ENCODE data around the gene KMO.

Gene KMO

DNA sequence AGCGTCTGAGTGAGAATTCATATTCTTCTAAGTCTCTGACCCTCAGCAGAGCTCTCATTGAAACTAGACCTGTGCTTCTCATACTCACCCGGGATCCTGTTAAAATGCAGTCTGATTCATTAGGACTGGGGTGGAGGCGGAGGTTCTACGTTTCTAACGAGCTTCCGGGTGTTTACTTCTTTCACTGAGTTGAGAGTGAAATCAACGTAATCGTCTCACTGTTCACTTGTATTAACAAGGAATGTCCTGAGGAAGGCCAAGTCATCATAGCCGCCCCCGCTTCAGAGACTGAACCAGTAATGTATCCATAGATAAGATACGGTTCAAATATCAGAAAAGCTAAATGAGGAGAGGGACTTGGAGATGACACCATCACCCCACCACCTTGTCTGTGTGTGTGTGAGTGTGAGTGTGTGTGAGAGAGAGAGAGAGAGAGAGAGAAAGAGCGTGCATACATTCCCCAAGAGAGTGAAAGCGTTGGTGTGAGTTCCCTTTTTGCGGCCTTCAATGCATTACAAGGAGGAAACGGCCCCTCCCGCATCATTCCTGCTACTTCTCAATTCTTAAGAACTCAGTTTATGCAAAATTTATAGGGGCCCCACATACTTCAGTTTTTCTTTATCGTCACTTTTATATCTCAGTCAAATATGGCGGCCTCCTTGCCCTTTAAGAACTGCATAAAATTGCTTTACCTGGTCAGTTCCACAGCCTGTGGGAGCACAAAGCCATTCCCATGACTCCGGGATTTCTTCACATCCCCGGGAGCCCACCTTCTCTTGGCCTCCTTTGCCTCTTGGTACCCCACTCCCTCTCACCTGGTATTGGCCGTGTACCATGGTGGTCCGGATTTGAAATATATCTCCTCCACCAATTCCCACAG, 19.8 kb downstream of the KMO start:
- Mint-ChIP-seq H3K4me3 (peak overlapping the region; percentile 63), H3K27ac (ENCODE audit: low read depth) (peak overlapping the region; percentile 26), H3K27me3 (peaks cover 2% of the 10 kb centered on the region), H3K9me3 (no peaks in the 10 kb centered on the region), H3K36me3 (ENCODE audit: insufficient read depth) (peaks cover 5% of the 10 kb centered on the region), H3K4me1 (peaks cover 12% of the 10 kb centered on the region)
- ATAC-seq (replicated peaks; ENCODE audit: extremely low read depth, poor library complexity, severe bottlenecking) (peak; percentile 66), DNase-seq (ENCODE audit: low spot score in 2 of 2) (peak in 1 of 2 donors; percentile 9)

DNA sequence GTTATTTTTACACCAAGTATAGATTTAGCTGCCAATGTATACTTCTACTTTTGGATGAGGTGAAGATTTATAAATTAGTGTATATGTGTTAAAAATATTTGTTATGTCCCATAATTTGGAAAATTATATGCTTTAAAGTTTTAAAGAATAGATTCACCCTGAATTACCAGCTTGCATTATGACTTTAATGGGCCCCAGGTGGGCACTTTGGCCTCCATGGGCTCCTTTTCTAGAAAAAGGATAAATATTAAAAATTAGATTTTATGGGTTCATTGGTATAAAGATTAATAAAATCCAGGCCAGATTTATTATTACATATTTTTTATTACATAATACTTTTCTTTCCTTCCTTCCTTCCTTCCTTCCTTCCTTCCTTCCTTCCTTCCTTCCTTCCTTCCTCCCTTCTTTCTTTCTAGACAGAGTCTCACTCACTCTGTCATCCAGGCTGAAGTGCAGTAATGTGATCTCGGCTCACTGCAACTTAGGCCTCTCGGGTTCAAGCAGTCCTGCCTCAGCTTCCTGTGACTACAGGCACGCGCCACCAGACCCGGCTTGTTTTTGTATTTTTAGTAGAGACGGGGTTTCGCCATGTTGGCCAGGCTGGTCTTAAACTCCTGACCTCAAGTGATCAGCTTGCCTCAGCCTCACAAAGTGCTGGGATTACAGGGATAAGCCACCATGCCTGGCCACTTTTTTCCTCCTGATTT, 21.9 kb downstream of the KMO start:
- H3K36me3 Mint-ChIP-seq (ENCODE audit: insufficient read depth), result peaks cover 7% of the 10 kb centered on the region
- peaks cover 12% of the 10 kb centered on the region for H3K4me1 Mint-ChIP-seq
- no peaks in the 10 kb centered on the region for H3K27me3 Mint-ChIP-seq
- DNase-seq (ENCODE audit: low spot score in 2 of 2) (no peak), ATAC-seq (replicated peaks; ENCODE audit: extremely low read depth, poor library complexity, severe bottlenecking) (no peak)
- no peaks in the 10 kb centered on the region for H3K9me3 Mint-ChIP-seq
- no peak overlapping the region for H3K4me3 Mint-ChIP-seq
- H3K27ac Mint-ChIP-seq (ENCODE audit: low read depth), result no peak overlapping the region

DNA sequence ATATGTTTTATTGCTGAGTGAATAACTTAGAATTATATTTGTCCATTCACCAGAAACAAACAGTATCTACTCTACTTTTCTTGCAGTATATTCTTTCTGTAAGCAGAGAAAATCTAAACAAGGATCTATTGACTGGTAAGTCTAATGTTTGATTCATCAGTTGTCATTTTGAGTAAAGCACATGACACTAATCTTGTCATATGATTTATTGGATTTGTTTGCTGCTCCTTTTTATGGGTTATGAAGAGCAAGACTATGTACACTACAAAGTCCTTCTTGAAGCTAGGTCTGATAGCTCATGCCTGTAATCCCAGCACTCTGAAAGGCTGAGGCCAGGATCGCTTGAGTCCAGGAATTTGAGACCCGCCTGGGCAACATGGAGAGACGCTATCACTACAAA, 23.3 kb downstream of the KMO start:
- ATAC-seq (replicated peaks; ENCODE audit: extremely low read depth, poor library complexity, severe bottlenecking) (no peak), DNase-seq (ENCODE audit: low spot score in 2 of 2) (no peak)
- Mint-ChIP-seq H3K27me3 (no peaks in the 10 kb centered on the region), H3K4me3 (no peak overlapping the region), H3K36me3 (ENCODE audit: insufficient read depth) (peaks cover 7% of the 10 kb centered on the region), H3K4me1 (peaks cover 12% of the 10 kb centered on the region), H3K9me3 (no peaks in the 10 kb centered on the region), H3K27ac (ENCODE audit: low read depth) (no peak overlapping the region)

DNA sequence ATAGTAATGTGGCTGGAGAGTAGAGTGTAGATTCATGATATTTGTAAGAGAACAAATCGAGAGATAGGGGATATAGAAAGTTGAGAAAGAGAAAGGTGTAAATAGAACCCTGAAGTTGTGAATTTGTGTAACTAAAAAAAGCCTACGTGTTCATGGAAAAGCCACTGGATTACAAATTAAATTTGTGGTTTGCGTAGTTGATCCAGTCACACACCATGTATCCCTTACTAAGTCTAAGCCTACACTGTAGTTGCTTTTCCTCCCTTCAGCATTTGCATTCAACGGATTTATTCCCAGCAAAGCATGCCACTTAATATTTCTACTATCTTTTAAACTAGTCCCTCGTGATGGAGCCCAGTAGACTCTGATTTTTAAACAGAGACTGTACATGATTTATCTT, 24.9 kb downstream of the KMO start:
- Mint-ChIP-seq H3K36me3 (ENCODE audit: insufficient read depth) (peaks cover 3% of the 10 kb centered on the region), H3K4me1 (peaks cover 2% of the 10 kb centered on the region), H3K27ac (ENCODE audit: low read depth) (no peak overlapping the region), H3K27me3 (peaks cover 5% of the 10 kb centered on the region), H3K9me3 (no peaks in the 10 kb centered on the region), H3K4me3 (no peak overlapping the region)
- no peak for ATAC-seq (replicated peaks; ENCODE audit: extremely low read depth, poor library complexity, severe bottlenecking)
- no peak for DNase-seq (ENCODE audit: low spot score in 2 of 2)

DNA sequence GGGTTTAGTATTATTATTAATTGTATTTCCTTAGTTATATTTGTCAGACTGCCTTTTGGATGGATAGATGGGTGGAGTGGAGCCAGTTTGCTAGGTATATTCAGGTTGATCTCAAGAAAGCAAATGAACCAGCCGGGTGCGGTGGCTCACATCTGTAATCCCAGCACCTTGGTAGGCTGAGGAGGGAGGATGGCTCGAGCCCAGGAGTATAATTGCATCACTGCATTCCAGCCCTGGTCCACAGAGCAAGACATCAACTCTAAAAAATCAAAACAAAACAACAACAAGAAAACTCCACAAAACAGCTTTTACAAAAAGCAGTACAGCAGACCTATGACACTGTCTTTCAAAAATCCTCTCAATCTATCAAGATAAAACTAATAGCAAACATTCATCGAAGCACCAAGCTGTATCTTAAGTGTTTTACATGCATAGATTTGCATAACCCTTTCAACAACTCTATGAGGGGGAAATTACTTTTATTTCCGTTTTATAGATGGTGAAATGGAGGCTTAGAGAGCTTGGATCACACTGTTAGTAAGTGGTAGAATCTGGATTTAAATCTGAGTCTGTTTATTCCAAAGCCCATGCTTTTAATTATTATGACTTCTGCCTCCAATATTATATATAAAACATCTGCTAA, 25.5 kb downstream of the KMO start:
- H3K27ac Mint-ChIP-seq (ENCODE audit: low read depth), result no peak overlapping the region
- H3K27me3 Mint-ChIP-seq, result peaks cover 9% of the 10 kb centered on the region
- ATAC-seq (replicated peaks; ENCODE audit: extremely low read depth, poor library complexity, severe bottlenecking) (no peak), DNase-seq (ENCODE audit: low spot score in 2 of 2) (no peak)
- no peaks in the 10 kb centered on the region for H3K4me1 Mint-ChIP-seq
- no peak overlapping the region for H3K4me3 Mint-ChIP-seq
- no peaks in the 10 kb centered on the region for H3K9me3 Mint-ChIP-seq
- peaks cover 2% of the 10 kb centered on the region for H3K36me3 Mint-ChIP-seq (ENCODE audit: insufficient read depth)

DNA sequence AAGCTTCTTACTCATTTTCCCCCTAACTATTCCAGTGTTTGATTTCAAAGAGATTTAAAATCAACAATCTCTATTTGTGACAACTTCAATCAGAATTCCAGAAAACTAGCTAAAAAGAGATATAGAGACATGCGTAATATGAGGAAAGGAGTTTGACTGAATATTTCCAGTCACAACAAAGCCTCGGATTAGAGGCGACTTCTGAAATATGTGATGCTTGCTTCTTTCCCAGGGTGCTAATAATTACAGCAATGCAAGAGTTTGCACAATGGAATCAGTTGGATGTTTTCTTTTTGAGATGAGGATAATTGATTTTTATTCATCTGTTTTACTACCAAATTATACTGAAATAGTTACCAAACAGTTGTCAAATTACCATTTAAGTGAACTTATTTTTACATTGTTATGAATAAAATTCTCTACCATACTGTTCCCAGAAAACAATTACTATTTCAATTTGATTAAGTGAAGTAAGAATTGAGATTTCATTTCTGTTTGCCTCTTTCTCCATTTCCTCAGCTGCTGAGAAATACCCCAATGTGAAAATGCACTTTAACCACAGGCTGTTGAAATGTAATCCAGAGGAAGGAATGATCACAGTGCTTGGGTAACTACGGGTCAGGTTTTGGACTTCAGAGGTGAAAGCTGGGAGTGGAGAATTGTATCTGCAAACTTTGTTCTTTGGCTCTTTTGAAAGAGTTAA, 28.1 kb downstream of the KMO start:
- H3K9me3 Mint-ChIP-seq, result no peaks in the 10 kb centered on the region
- no peak for ATAC-seq (replicated peaks; ENCODE audit: extremely low read depth, poor library complexity, severe bottlenecking)
- H3K27me3 Mint-ChIP-seq, result peaks cover 9% of the 10 kb centered on the region
- peaks cover 2% of the 10 kb centered on the region for H3K36me3 Mint-ChIP-seq (ENCODE audit: insufficient read depth)
- no peak overlapping the region for H3K4me3 Mint-ChIP-seq
- H3K27ac Mint-ChIP-seq (ENCODE audit: low read depth), result no peak overlapping the region
- H3K4me1 Mint-ChIP-seq, result no peaks in the 10 kb centered on the region
- DNase-seq (ENCODE audit: low spot score in 2 of 2), result no peak

DNA sequence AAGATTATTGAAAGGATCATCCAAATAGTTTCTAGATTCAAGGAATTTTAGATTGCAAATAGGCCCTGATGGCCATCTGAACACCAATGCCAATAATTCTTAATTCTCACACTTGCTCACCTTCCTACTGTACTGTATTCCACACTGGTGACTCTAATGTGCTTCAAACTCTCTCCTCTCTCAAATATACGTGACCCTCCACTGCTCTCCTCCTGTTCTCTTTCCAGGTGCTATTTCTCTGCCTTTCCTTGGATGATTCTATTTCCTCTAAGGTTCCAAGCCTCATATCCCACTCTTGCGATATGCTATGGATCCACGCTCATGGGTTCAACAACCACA, 28.6 kb downstream of the KMO start:
- no peak overlapping the region for H3K27ac Mint-ChIP-seq (ENCODE audit: low read depth)
- ATAC-seq (replicated peaks; ENCODE audit: extremely low read depth, poor library complexity, severe bottlenecking) (no peak), DNase-seq (ENCODE audit: low spot score in 2 of 2) (no peak)
- H3K4me3 Mint-ChIP-seq, result no peak overlapping the region
- no peaks in the 10 kb centered on the region for H3K4me1 Mint-ChIP-seq
- H3K9me3 Mint-ChIP-seq, result no peaks in the 10 kb centered on the region
- peaks cover 9% of the 10 kb centered on the region for H3K27me3 Mint-ChIP-seq
- H3K36me3 Mint-ChIP-seq (ENCODE audit: insufficient read depth), result peaks cover 2% of the 10 kb centered on the region

DNA sequence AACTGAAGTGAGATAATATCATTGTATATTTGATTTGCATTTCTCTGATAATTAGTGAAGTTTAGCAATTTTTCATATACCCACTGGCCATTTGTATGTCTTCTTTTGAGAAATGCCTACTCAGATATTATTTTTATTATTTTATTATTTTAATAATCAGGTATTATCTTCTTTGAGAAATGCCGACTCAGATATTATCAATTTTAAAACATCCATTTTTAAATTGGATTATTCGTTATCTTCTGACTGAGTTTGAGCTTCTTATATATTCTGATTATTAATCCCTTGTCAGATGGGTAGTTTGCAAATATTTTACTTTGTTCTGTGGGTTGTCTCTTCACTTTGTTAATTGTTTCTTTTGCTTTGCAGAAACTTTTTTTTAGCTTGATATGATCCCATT, 37.7 kb downstream of the KMO start:
- Mint-ChIP-seq H3K4me3 (no peak overlapping the region), H3K36me3 (ENCODE audit: insufficient read depth) (peaks cover 2% of the 10 kb centered on the region), H3K27me3 (peaks cover 20% of the 10 kb centered on the region), H3K4me1 (no peaks in the 10 kb centered on the region), H3K27ac (ENCODE audit: low read depth) (no peak overlapping the region), H3K9me3 (no peaks in the 10 kb centered on the region)
- no peak for ATAC-seq (replicated peaks; ENCODE audit: extremely low read depth, poor library complexity, severe bottlenecking)
- DNase-seq (ENCODE audit: low spot score in 2 of 2), result no peak

DNA sequence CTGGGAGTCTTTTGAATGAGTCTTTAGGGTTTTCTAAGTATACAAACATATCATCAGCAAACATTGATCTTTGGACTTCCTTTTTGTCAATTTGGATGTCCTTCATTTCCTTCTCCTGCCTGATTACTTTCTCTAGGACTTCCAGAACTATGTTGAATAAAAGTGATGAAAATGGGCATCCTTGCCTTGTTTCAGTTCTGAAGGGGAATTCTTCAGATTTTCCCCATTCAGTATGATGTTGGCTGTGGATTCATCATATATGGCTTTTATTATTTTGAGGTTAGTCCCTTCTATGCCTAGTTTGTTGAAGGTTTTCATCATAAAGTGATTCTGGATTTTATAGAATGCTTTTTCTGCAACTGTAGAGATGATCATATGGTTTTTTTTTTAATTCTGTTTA, 42.0 kb downstream of the KMO start:
- DNase-seq (ENCODE audit: low spot score in 2 of 2), result no peak
- Mint-ChIP-seq H3K9me3 (peaks cover 6% of the 10 kb centered on the region), H3K4me1 (no peaks in the 10 kb centered on the region), H3K27me3 (peaks cover 62% of the 10 kb centered on the region), H3K36me3 (ENCODE audit: insufficient read depth) (peaks cover 4% of the 10 kb centered on the region), H3K27ac (ENCODE audit: low read depth) (no peak overlapping the region), H3K4me3 (no peak overlapping the region)
- ATAC-seq (replicated peaks; ENCODE audit: extremely low read depth, poor library complexity, severe bottlenecking), result no peak

DNA sequence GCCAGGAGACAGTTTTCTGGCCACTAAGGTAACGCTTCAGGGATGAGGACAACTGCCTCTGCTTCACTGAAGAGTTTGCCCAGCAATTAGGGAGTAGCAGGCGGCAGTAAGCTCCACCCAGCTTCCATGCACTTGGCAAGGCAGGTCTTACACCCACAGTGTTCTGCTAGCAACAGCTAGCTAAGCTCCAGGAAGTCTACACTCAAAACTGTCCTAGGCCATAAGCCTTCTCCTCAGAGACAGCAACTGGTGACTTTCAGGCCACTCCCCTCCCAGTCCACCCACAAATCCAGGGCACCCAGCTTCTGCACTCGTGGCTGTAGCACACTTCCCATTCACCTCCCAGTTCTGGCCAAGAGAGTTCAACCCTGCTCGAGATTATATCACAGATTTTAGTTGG, 47.3 kb downstream of the KMO start:
- Mint-ChIP-seq H3K36me3 (ENCODE audit: insufficient read depth) (peaks cover 2% of the 10 kb centered on the region), H3K4me3 (no peak overlapping the region), H3K27ac (ENCODE audit: low read depth) (no peak overlapping the region), H3K9me3 (peaks cover 6% of the 10 kb centered on the region), H3K27me3 (peaks cover 77% of the 10 kb centered on the region), H3K4me1 (no peaks in the 10 kb centered on the region)
- DNase-seq (ENCODE audit: low spot score in 2 of 2) (no peak), ATAC-seq (replicated peaks; ENCODE audit: extremely low read depth, poor library complexity, severe bottlenecking) (no peak)

DNA sequence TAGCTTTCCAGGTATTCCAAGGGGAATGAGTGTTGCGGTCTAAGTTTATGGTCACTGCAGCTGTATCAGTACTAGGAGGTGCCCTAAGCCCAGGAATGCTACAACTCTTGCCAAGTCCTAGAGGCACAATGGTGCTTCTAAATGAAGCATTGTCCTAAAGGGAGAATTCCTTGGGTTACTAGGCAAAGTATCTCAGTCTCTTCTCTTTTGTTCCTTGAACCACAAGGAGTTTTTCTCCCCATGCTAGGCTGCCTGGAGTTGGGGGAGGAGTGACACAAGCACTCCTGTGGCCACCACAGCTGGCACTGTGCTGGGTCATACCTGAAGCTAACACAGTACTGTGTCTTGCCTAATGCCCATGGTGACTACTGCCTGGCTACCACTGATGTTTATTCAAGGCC, 50.7 kb downstream of the KMO start:
- Mint-ChIP-seq H3K27ac (ENCODE audit: low read depth) (no peak overlapping the region), H3K4me3 (no peak overlapping the region), H3K9me3 (no peaks in the 10 kb centered on the region), H3K27me3 (peaks cover 43% of the 10 kb centered on the region), H3K4me1 (no peaks in the 10 kb centered on the region), H3K36me3 (ENCODE audit: insufficient read depth) (no peaks in the 10 kb centered on the region)
- ATAC-seq (replicated peaks; ENCODE audit: extremely low read depth, poor library complexity, severe bottlenecking) (no peak), DNase-seq (ENCODE audit: low spot score in 2 of 2) (no peak)

DNA sequence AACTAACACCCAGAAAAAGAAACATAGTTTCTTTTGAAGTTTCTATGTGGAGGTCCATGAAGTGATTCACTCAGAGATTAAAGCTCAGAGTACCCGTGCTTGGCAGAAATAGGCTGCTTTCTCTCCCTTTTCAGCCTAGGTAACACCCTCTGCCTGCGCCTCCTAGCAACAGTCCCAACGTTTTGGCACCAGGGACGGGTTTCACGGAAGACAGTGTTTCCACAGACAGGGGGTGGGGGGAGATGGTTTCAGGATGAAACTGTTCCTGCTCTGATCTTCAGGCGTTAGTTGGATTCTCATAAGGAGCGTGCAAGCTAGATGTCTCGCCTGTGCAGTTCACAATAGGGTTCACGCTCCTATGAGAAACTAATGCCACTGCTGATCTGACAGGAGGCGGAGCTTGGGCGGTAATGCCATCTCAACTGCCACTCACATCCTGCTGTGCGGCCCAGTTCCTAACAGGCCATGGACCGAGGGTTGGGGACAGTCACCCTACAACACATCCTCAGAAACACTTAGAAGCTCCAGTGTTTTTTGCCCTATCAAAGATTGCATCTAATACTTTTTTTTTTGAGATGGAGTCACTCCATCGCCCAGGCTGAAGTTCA, 54.8 kb downstream of the KMO start:
- H3K4me1 Mint-ChIP-seq, result no peaks in the 10 kb centered on the region
- peaks cover 12% of the 10 kb centered on the region for H3K27me3 Mint-ChIP-seq
- no peak overlapping the region for H3K27ac Mint-ChIP-seq (ENCODE audit: low read depth)
- peaks cover 1% of the 10 kb centered on the region for H3K36me3 Mint-ChIP-seq (ENCODE audit: insufficient read depth)
- H3K4me3 Mint-ChIP-seq, result no peak overlapping the region
- DNase-seq (ENCODE audit: low spot score in 2 of 2) (no peak), ATAC-seq (replicated peaks; ENCODE audit: extremely low read depth, poor library complexity, severe bottlenecking) (no peak)
- no peaks in the 10 kb centered on the region for H3K9me3 Mint-ChIP-seq

All from central memory CD8-positive, alpha-beta T cell (primary cell).